Fibroblast of skin of right biceps (primary cell): ENCODE results near the gene HOXB6.

Source experiments
- DNase-seq: peaks from one replicate; pipeline ENCODE4 v3.0.0-alpha.2; 2013

Gene HOXB6

GRCh38 chr17:48604770-48605329 lies at the start of gene HOXB6:
TSS of gene HOXB6 (minus strand) at chr17:48604986. CDS start at chr17:48598150, 6,836 bp downstream.
- no peak for DNase-seq

GRCh38 chr17:48649741-48650140 lies 45.0 kb upstream of the HOXB6 start:
- DNase-seq, result no peak

DNA sequence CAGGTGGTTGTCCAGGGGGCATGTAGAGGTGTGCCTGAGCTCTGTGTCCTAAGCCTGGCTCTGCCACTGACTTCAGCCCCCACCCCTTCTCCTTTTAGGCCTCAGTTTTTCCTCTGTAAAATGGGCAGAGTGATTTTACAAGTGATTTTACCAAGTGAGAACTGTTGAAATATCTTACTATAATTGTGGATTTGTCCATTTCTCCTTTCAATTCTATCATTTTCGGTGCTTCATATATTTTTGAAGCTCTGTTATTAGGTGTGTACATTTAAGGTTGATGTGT lies 43.1 kb upstream of the HOXB6 start:
- DNase-seq, result no peak

GRCh38 chr17:48647103-48647962 lies 42.5 kb upstream of the HOXB6 start:
- DNase-seq, result no peak

DNA sequence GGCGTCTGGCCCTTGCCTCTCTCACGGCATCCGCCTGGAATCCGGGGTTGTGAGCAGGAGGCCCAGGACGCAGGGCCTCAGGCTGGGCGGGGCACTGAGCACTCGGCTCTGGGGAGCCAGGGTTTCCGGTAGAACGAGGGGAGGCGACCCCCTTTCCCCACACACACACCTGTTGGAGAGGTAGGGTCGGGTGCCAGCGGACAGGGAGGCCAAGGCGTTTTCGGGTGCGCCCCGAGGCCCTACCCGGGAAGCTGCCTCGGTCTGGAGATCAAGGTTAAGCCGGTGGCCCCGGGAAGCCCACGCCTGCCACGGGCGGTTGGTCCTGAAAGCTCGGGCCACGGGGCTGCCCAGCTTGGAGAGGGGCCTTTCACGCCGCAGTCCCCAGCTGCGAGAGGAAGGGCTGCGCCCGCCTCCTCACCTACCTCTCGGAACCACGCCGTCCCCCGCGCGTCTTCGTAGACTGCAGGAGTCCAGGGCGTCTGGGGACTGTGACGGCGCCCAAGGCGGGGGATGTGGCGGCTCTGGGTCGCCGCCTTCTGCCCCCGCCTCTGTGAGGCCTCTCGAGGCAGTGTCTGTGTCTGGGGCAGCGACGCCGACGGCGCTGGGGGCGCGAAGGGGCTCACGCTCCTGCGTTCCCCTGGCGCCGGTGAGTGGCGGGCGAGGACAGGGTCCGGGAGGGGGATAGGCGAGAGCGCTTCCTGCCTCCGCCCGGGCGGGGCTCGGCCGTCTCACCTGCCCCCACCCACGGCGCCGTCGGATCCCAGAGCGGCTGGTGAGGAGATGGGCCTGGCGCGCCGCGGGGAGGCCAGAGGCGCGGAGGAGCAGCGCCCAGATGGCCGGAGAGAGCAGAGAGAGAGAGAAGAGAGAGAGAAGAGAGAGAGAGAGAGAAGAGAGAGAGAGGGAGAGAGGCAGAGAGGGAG lies 41.7 kb upstream of the HOXB6 start:
- no peak for DNase-seq

GRCh38 chr17:48645639-48646182 lies 40.9 kb upstream of the HOXB6 start:
- no peak for DNase-seq

- DNase-seq, result no peak
These were observed 40.2 kb upstream of the HOXB6 start for GRCh38 chr17:48644910-48645557.

- no peak for DNase-seq
These were observed 39.4 kb upstream of the HOXB6 start for GRCh38 chr17:48644159-48644558.

DNA sequence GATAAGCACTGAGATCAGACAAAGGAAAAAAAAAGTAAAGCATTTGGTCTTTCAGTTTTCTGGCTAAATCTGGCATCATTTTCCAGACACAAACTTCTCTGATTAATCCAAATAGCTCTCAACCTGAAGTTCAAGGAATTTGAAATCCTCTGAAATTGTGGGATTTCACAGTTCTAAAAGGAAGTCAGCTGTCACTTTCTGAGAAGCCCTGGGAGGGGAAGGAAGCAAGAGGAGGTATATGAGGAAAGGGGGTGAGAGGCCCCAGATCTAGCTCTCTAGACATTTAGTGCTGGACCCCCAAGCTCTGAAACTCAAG lies 38.9 kb upstream of the HOXB6 start:
- no peak for DNase-seq

DNA sequence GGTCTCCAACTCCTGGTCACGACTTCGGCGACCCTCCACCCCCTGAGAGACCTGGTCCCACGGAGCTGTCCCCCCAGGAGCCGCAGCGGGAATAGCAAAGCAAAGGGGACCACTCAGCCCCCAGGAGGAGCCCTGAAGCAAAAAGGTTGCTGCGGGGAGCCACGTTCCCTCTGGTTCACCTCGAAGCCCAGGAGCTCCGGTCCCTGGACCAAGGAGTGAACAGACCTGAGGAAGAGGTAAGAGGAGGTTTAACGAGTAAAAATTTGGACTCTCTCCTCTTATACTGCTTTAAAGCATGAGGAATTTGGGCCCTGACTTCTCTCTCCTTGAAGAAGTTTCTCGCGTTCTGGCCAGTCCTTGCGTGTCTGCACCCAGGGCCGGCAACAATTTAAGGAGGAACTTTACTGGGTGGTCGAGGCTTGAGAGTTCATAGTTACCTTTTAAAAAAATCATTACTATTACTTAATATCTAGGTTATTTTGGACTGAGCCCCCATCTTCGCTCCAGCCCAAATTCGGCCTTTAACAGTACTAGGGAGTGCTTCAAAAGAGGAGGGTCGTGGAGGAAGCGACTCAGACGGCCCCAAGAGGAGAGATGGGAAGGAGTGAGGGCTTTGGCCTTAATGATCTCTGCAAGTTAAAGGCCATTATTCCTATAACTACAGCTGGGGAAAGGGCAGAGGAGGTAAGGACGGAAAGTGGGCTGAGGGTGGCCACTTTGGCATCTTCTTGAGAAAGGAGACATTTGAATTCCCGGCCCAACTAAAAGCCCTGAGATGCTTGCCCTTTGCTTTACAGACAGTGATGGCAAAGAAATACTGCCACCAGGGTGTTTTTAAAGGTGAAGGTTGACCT lies 38.3 kb upstream of the HOXB6 start:
- no peak for DNase-seq

- no peak for DNase-seq
These were observed 37.5 kb upstream of the HOXB6 start for GRCh38 chr17:48642059-48642842.

- no peak for DNase-seq
These were observed 36.8 kb upstream of the HOXB6 start for GRCh38 chr17:48641541-48642058.

DNA sequence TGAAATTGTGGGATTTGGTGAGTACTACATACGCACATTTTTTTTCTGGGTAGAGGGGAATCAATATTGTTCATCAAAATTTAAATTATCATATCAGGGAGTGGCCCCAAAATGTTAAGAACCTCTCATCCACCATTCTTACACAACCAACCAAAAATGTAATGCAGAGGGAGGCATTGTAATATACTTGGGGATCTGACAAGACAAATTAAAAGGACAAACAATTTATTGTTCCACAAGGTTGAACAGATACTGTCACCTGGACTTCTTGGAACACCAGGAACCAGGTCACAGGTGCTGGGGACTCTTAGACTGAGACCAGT lies 36.0 kb upstream of the HOXB6 start:
- DNase-seq, result no peak

- no peak for DNase-seq
These were observed 35.4 kb upstream of the HOXB6 start for GRCh38 chr17:48639982-48640857.

- no peak for DNase-seq
These were observed 34.4 kb upstream of the HOXB6 start for GRCh38 chr17:48639136-48639535.

GRCh38 chr17:48637323-48638260 lies 32.8 kb upstream of the HOXB6 start:
- peak; percentile 95 for DNase-seq

GRCh38 chr17:48636177-48637018 lies 31.6 kb upstream of the HOXB6 start:
- peak; percentile 77 for DNase-seq
